GM12878 (cell line): ENCODE data around the gene CIB4. TPM values are rescaled to one million over a fixed set of nuclear protein-coding genes. Genes with fewer than 3 reads are reported as not detected.

ENCODE experiments used
- ATAC-seq: fragments of 200-7000 bp; cut with Tn5 transposase; 3 replicates; pipeline ENCODE4 v1.9.1; 2020; ENCODE audit warnings: mild to moderate bottlenecking, moderate library complexity
- BruUV-seq: library from RNA; stranded (reverse); fragments of 400-500 nt; replicated peaks from 2 replicates; lab custom pipeline; 2021; lab: Mats Ljungman, UMichigan
- CTCF ChIA-PET: fragments of 300-600 bp; sonication (Branson Sonifier 250); formaldehyde crosslinking; extraction: SDS; loops from one replicate; lab custom pipeline; 2021; ENCODE audit warnings: inconsistent platforms; lab: Yijun Ruan, JAX
- POLR2A ChIA-PET: fragments of 350-600 bp; formaldehyde crosslinking; extraction: SDS; loops from one replicate; lab custom pipeline; 2021; ENCODE audit warnings: inconsistent platforms; lab: Charles Lee
- RAD21 ChIA-PET: fragments of 300-600 bp; sonication (Branson Sonifier 250); formaldehyde crosslinking; loops from one replicate; lab custom pipeline; 2023; ENCODE audit warnings: antibody characterized with exemption; ENCODE audit not compliant: unreplicated experiment; lab: Charles Lee
- SMC1A ChIA-PET: fragments of 300-600 bp; sonication (Branson Sonifier 250); formaldehyde crosslinking; loops from one replicate; lab custom pipeline; 2023; ENCODE audit not compliant: unreplicated experiment, uncharacterized antibody; lab: Charles Lee
- DNase-seq: peaks from one replicate; pipeline ENCODE4 v3.0.0-alpha.2; 2011; ENCODE audit warnings: low read depth, low spot score
- FAIRE-seq: peaks from 3 replicates; lab custom pipeline; 2011; peaks lifted over from hg19 to GRCh38; lab: Jason Lieb, UNC
- H2AFZ ChIP-seq: 2 replicates; pipeline ENCODE4 v1.6.0; 2011; ENCODE audit warnings: low read depth, low read length, control low read depth; ENCODE audit not compliant: control insufficient read depth
- H3K27ac ChIP-seq: 2 replicates; pipeline ENCODE4 v1.5.1; 2011; ENCODE audit warnings: control low read depth; ENCODE audit not compliant: control insufficient read depth, insufficient read depth
- H3K27me3 ChIP-seq, 2 experiments: replicated peaks in 1 of 2; 2 replicates each; pipeline versions ENCODE4 v1.6.0 to v1.6.1; 2011; ENCODE audit warnings: low read length in 1 of 2; ENCODE audit not compliant: control insufficient read depth in 2 of 2, insufficient read depth in 2 of 2
- H3K36me3 ChIP-seq, 2 experiments: 2 replicates each; pipeline ENCODE4 v1.5.1; 2011; ENCODE audit warnings: low read length in 1 of 2; ENCODE audit not compliant: control insufficient read depth in 2 of 2, insufficient read depth in 2 of 2
- H3K4me1 ChIP-seq: 2 replicates; pipeline ENCODE4 v1.6.1; 2011; ENCODE audit warnings: mild to moderate bottlenecking, low read length, moderate library complexity, mixed read lengths; ENCODE audit not compliant: control insufficient read depth, insufficient read depth
- H3K4me2 ChIP-seq: 2 replicates; pipeline ENCODE4 v1.6.0; 2011; ENCODE audit warnings: control low read depth; ENCODE audit not compliant: control insufficient read depth, insufficient read depth
- H3K4me3 ChIP-seq: fragments of 200-600 bp; sonication (generic); 2 replicates; pipeline ENCODE4 v1.5.1; 2016
- H3K79me2 ChIP-seq: 2 replicates; pipeline ENCODE4 v1.6.0; 2011; ENCODE audit warnings: low read length; ENCODE audit not compliant: control insufficient read depth, insufficient read depth
- H3K9ac ChIP-seq: 2 replicates; pipeline ENCODE4 v1.8.0; 2011; ENCODE audit warnings: low read length, control low read depth, mixed read lengths; ENCODE audit not compliant: control insufficient read depth, insufficient read depth
- H3K9me3 ChIP-seq: replicated peaks from 3 replicates; pipeline ENCODE4 v1.5.1; 2011; ENCODE audit warnings: mild to moderate bottlenecking, low read length; ENCODE audit not compliant: control insufficient read depth, insufficient read depth
- H4K20me1 ChIP-seq: 2 replicates; pipeline ENCODE4 v1.6.0; 2011; ENCODE audit not compliant: control insufficient read depth, insufficient read depth
- BHLHE40 ChIP-seq, 2 experiments: fragments of 450-650 bp in 1 of 2; IDR thresholded peaks; 2 replicates each; pipeline ENCODE4 v1.6.1; 2011 to 2017; ENCODE audit warnings: low read depth in 2 of 2, borderline replicate concordance in 1 of 2, improper control_type of control experiment in 1 of 2, low read length in 1 of 2, mild to moderate bottlenecking in 1 of 2
- EGR1 ChIP-seq, 2 experiments: IDR thresholded peaks; 1 replicate in 1 of 2; 2 replicates in 1 of 2; pipeline ENCODE4 v1.6.1; 2011 to 2012; ENCODE audit warnings: low read depth in 2 of 2, low read length in 2 of 2, borderline replicate concordance in 1 of 2, mild to moderate bottlenecking in 1 of 2, moderate library complexity in 1 of 2
- NR2C2 ChIP-seq: IDR thresholded peaks from 2 replicates; pipeline ENCODE4 v1.6.1; 2011; ENCODE audit warnings: borderline replicate concordance, low read depth; ENCODE audit not compliant: control insufficient read depth, insufficient read length
- RAD21 ChIP-seq: IDR thresholded peaks from 2 replicates; pipeline ENCODE4 v1.6.1; 2011; ENCODE audit warnings: mild to moderate bottlenecking, low read depth, low read length, moderate library complexity; ENCODE audit not compliant: insufficient read depth
- RCOR1 ChIP-seq: conservative IDR thresholded peaks from 2 replicates; pipeline ENCODE4 v1.6.1; 2012; ENCODE audit warnings: low read depth, low read length, improper control_type of control experiment
- RUNX3 ChIP-seq: IDR thresholded peaks from 2 replicates; pipeline ENCODE4 v1.6.1; 2012; ENCODE audit warnings: low read length, inconsistent platforms
- SMC3 ChIP-seq: IDR thresholded peaks from 2 replicates; pipeline ENCODE4 v1.6.1; 2011; ENCODE audit warnings: low read length, improper control_type of control experiment, borderline replicate concordance
- STAT3 ChIP-seq: IDR thresholded peaks from 2 replicates; pipeline ENCODE4 v1.6.1; 2011; ENCODE audit warnings: low read depth, low read length, improper control_type of control experiment
- SUPT20H ChIP-seq: IDR thresholded peaks from 2 replicates; pipeline ENCODE4 v1.6.1; 2011; ENCODE audit warnings: low read depth, mild to moderate bottlenecking, low read length, moderate library complexity, borderline replicate concordance; ENCODE audit not compliant: control insufficient read depth
- TCF3 ChIP-seq: IDR thresholded peaks from 2 replicates; pipeline ENCODE4 v1.6.1; 2012; ENCODE audit warnings: low read depth, mild to moderate bottlenecking, low read length, borderline replicate concordance; ENCODE audit not compliant: insufficient read depth
- WGBS: methylation state at CpG from one replicate; pipeline ENCODE4 v1.1.6; 2016; ENCODE audit warnings: low lambda C conversion rate; ENCODE audit not compliant: insufficient replicate concordance, insufficient coverage; ENCODE audit errors: missing lambda C conversion rate; 5-methylcytosine and 5-hydroxymethylcytosine counted together
- in situ Hi-C: fragments of 300-500 bp; cut with MboI; formaldehyde crosslinking; loops from 9 replicates; pipeline ENCODE4 v1.14.3; 2018; ENCODE audit warnings: mixed read lengths
- intact Hi-C: fragments of 100-400 bp; cut with micrococcal nuclease; formaldehyde crosslinking; loops from one replicate; pipeline ENCODE4 v1.14.2; 2022; ENCODE audit not compliant: unreplicated experiment
- polyA plus RNA-seq, 11 experiments: library from polyadenylated mRNA; depleted of rRNA in 4 of 11; unstranded in 6 of 11; stranded (reverse) in 5 of 11; fragments of >200 nt; fragmentation: Nextera tagmentation in 4 of 11; fragmentation: Illumina TruSeq in 1 of 11; extraction: Ambion mirVana in 4 of 11; extraction: Trizol in 1 of 11; gene quantifications; 1 replicate in 1 of 11; 2 replicates in 10 of 11; pipeline versions ENCODE4 v1.2.1 to v1.2.3, GENCODE V29; 2011 to 2016; ENCODE audit warnings: inconsistent platforms in 2 of 11, missing spikeins in 2 of 11, low read depth in 1 of 11
- total RNA-seq, 4 experiments: library from RNA; depleted of rRNA in 3 of 4; stranded (reverse); fragments of >200 nt in 3 of 4; fragmentation: Illumina TruSeq in 1 of 4; extraction: Trizol in 1 of 4; gene quantifications; 2 replicates each; pipeline versions ENCODE4 v1.2.1 to v1.2.3, GENCODE V29; 2013 to 2021
- TF ChIP-seq, protein P1 (sequence below): fragments of 450-650 bp; IDR thresholded peaks from 2 replicates; pipeline ENCODE4 v1.6.1; 2017; ENCODE audit warnings: mild to moderate bottlenecking, moderate library complexity
- TF ChIP-seq, protein P2 (sequence below): fragments of 450-650 bp; conservative IDR thresholded peaks from 2 replicates; pipeline ENCODE4 v1.6.1; 2017; ENCODE audit warnings: mild to moderate bottlenecking, moderate library complexity

CIB4 gene
- total and polyA plus RNA-seq, 10 of the 15 experiments (the other 5 are each of a cell fraction or from before 2014, with no cell fraction given) = not detected

GRCh38 chr2:26612034-26612433 is 29.1 kb downstream of the CIB4 start (continued):
- TF ChIP-seq, protein P1, sequence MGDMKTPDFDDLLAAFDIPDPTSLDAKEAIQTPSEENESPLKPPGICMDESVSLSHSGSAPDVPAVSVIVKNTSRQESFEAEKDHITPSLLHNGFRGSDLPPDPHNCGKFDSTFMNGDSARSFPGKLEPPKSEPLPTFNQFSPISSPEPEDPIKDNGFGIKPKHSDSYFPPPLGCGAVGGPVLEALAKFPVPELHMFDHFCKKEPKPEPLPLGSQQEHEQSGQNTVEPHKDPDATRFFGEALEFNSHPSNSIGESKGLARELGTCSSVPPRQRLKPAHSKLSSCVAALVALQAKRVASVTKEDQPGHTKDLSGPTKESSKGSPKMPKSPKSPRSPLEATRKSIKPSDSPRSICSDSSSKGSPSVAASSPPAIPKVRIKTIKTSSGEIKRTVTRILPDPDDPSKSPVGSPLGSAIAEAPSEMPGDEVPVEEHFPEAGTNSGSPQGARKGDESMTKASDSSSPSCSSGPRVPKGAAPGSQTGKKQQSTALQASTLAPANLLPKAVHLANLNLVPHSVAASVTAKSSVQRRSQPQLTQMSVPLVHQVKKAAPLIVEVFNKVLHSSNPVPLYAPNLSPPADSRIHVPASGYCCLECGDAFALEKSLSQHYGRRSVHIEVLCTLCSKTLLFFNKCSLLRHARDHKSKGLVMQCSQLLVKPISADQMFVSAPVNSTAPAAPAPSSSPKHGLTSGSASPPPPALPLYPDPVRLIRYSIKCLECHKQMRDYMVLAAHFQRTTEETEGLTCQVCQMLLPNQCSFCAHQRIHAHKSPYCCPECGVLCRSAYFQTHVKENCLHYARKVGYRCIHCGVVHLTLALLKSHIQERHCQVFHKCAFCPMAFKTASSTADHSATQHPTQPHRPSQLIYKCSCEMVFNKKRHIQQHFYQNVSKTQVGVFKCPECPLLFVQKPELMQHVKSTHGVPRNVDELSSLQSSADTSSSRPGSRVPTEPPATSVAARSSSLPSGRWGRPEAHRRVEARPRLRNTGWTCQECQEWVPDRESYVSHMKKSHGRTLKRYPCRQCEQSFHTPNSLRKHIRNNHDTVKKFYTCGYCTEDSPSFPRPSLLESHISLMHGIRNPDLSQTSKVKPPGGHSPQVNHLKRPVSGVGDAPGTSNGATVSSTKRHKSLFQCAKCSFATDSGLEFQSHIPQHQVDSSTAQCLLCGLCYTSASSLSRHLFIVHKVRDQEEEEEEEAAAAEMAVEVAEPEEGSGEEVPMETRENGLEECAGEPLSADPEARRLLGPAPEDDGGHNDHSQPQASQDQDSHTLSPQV = no peak
- no peak for TF ChIP-seq BHLHE40 (IDR thresholded peaks at IDR 0.05; ENCODE audit: borderline replicate concordance in 1 of 2, low read depth in 2 of 2, low read length in 1 of 2)
- no peak for TF ChIP-seq STAT3

- ChIA-PET RAD21 (no interaction called here), CTCF (interaction anchor here (1.9 kb wide), 1 partner anchor 135 kb away, joined by 8 read pairs; no protein-coding TSS in a partner anchor), SMC1A (interaction anchor here (0.7 kb wide), 1 partner anchor 183 kb away, joined by 3 read pairs; no protein-coding TSS in a partner anchor), POLR2A (no interaction called here)
- H3K9me3 ChIP-seq = no peaks in the 10 kb centered on the region
- no peaks in the 10 kb centered on the region for H3K36me3 ChIP-seq
- no peak overlapping the region for H3K27ac ChIP-seq
- H3K9ac ChIP-seq = no peak overlapping the region
- no TSS peak for BruUV-seq
- H3K4me2 ChIP-seq = no peak overlapping the region
- FAIRE-seq = no peak
- H4K20me1 ChIP-seq = no peaks in the 10 kb centered on the region
- DNase-seq = no peak
- H3K4me1 ChIP-seq = no peaks in the 10 kb centered on the region
- no peak overlapping the region for H3K4me3 ChIP-seq
- no peak for ATAC-seq
- WGBS = 9% methylated on average over 7 of the region's 7 CpGs
- no peak overlapping the region for H2AFZ ChIP-seq
- intact Hi-C loops (no loop called here), in situ Hi-C loops (no loop called here)
- H3K27me3 ChIP-seq = peaks cover 3 to 7% of the 10 kb centered on the region in 2 experiments; a peak in 3 of 4 replicates
- no peaks in the 10 kb centered on the region for H3K79me2 ChIP-seq
- TF ChIP-seq RAD21 (no peak), RUNX3 (no peak), SUPT20H (no peak), EGR1 (IDR thresholded peaks at IDR 0.05; ENCODE audit: borderline replicate concordance in 1 of 2, low read depth in 2 of 2, low read length in 2 of 2) (no peak), NR2C2 (no peak), SMC3 (no peak), TCF3 (no peak), RCOR1 (no peak)
- TF ChIP-seq, protein P2, sequence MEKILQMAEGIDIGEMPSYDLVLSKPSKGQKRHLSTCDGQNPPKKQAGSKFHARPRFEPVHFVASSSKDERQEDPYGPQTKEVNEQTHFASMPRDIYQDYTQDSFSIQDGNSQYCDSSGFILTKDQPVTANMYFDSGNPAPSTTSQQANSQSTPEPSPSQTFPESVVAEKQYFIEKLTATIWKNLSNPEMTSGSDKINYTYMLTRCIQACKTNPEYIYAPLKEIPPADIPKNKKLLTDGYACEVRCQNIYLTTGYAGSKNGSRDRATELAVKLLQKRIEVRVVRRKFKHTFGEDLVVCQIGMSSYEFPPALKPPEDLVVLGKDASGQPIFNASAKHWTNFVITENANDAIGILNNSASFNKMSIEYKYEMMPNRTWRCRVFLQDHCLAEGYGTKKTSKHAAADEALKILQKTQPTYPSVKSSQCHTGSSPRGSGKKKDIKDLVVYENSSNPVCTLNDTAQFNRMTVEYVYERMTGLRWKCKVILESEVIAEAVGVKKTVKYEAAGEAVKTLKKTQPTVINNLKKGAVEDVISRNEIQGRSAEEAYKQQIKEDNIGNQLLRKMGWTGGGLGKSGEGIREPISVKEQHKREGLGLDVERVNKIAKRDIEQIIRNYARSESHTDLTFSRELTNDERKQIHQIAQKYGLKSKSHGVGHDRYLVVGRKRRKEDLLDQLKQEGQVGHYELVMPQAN = no peak
Observed at GRCh38 chr2:26610504-26611335, 30.4 kb downstream of the CIB4 start.
